HepG2 (cell line): Measurements from ENCODE around the gene AUP1. TPM values are rescaled to one million over a fixed set of nuclear protein-coding genes. Genes with fewer than 3 reads are reported as not detected.

Experiments used
- ATAC-seq: fragments of 200-7000 bp; cut with Tn5 transposase; 3 replicates; pipeline ENCODE4 v1.9.1; 2020; ENCODE audit warnings: mild to moderate bottlenecking, moderate library complexity
- BruUV-seq: library from RNA; stranded (reverse); fragments of 400-500 nt; replicated peaks from 2 replicates; lab custom pipeline; 2021; lab: Mats Ljungman, UMichigan
- CTCF ChIA-PET: fragments of 300-600 bp; formaldehyde crosslinking; extraction: SDS; loops from one replicate; lab custom pipeline; 2021; ENCODE audit warnings: low total read pairs, inconsistent platforms, low intra/inter-chr PET ratio; lab: Yijun Ruan, JAX
- POLR2A ChIA-PET: fragments of 350-600 bp; sonication (Branson Sonifier 250); formaldehyde crosslinking; loops from one replicate; lab custom pipeline; 2020; ENCODE audit warnings: antibody characterized with exemption, inconsistent platforms; lab: Yijun Ruan, JAX
- DNase-seq: peaks from one replicate; pipeline ENCODE4 v3.0.0-alpha.2; 2015; ENCODE audit warnings: low spot score
- FAIRE-seq: peaks from 3 replicates; lab custom pipeline; 2011; peaks lifted over from hg19 to GRCh38; lab: Jason Lieb, UNC
- H2AFZ ChIP-seq: one replicate; pipeline ENCODE4 v1.6.1; 2011; ENCODE audit warnings: low read length, inconsistent platforms
- H3K27ac ChIP-seq: fragments of 300-600 bp; 3 replicates; pipeline ENCODE4 v1.8.0; 2011; ENCODE audit warnings: mixed run types, mild to moderate bottlenecking, mixed read lengths, low read length, inconsistent platforms; ENCODE audit not compliant: insufficient read depth; ENCODE audit errors: extremely low read length
- H3K27me3 ChIP-seq, 2 experiments: fragments of 200-600 bp in 1 of 2; 2 replicates in 1 of 2; 3 replicates in 1 of 2; pipeline versions ENCODE4 v1.6.0 to v1.8.0; 2011; ENCODE audit warnings: low read length in 2 of 2, mild to moderate bottlenecking in 2 of 2, moderate library complexity in 2 of 2, inconsistent platforms in 1 of 2; ENCODE audit not compliant: insufficient read depth in 2 of 2, control insufficient read depth in 1 of 2
- H3K36me3 ChIP-seq, 2 experiments: fragments of 200-600 bp in 1 of 2; replicated peaks in 1 of 2; 2 replicates in 1 of 2; 3 replicates in 1 of 2; pipeline versions ENCODE4 v1.5.1 to v1.8.0; 2011; ENCODE audit warnings: low read length in 2 of 2, inconsistent platforms in 1 of 2; ENCODE audit not compliant: insufficient read depth in 2 of 2, control insufficient read depth in 1 of 2
- H3K4me1 ChIP-seq: 2 replicates; pipeline ENCODE4 v1.5.1; 2012; ENCODE audit warnings: low read length, inconsistent platforms; ENCODE audit not compliant: insufficient read depth
- H3K4me2 ChIP-seq: 2 replicates; pipeline ENCODE4 v1.6.0; 2011; ENCODE audit warnings: low read depth, low read length, inconsistent platforms
- H3K4me3 ChIP-seq, 3 experiments: fragments of 200-600 bp in 1 of 3; sonication (generic), shearing (Covaris generic) in 1 of 3; replicated peaks in 1 of 3; 2 replicates each; pipeline ENCODE4 v1.5.1; 2011 to 2016; ENCODE audit warnings: low read length in 3 of 3, inconsistent platforms in 2 of 3, low read depth in 2 of 3, mild to moderate bottlenecking in 2 of 3, control low read depth in 1 of 3, mixed read lengths in 1 of 3; ENCODE audit not compliant: insufficient read depth in 1 of 3
- H3K79me2 ChIP-seq: one replicate; pipeline ENCODE4 v1.6.1; 2011; ENCODE audit warnings: low read length, inconsistent platforms; ENCODE audit not compliant: insufficient read depth
- H3K9ac ChIP-seq: 2 replicates; pipeline ENCODE4 v1.6.0; 2011; ENCODE audit warnings: mild to moderate bottlenecking, low read depth, low read length, inconsistent platforms; ENCODE audit not compliant: insufficient read depth
- H3K9me3 ChIP-seq: 2 replicates; pipeline ENCODE4 v1.5.1; 2012; ENCODE audit warnings: mild to moderate bottlenecking, low read length
- H4K20me1 ChIP-seq: 2 replicates; pipeline ENCODE4 v1.6.0; 2011; ENCODE audit warnings: inconsistent platforms, mild to moderate bottlenecking, low read length, moderate library complexity; ENCODE audit not compliant: insufficient read depth
- CBX1 ChIP-seq: IDR thresholded peaks from one replicate; pipeline ENCODE4 v1.6.1; 2016; ENCODE audit warnings: antibody characterized with exemption, low read depth
- ELF1 ChIP-seq: sonication (generic); formaldehyde crosslinking; IDR thresholded peaks from 2 replicates; pipeline ENCODE4 v1.4.0; 2020; ENCODE audit warnings: missing genetic modification reagents
- ELF3 ChIP-seq: IDR thresholded peaks from 2 replicates; pipeline ENCODE4 v1.6.1; 2016; ENCODE audit warnings: missing genetic modification reagents, missing compliant biosample characterization
- EP300 ChIP-seq, 3 experiments: sonication (generic) in 1 of 3; formaldehyde crosslinking in 1 of 3; IDR thresholded peaks; 2 replicates each; pipeline versions ENCODE4 v1.5.1 to v1.6.1; 2011 to 2020; ENCODE audit warnings: low read depth in 2 of 3, low read length in 2 of 3, borderline replicate concordance in 1 of 3, improper control_type of control experiment in 1 of 3, mild to moderate bottlenecking in 1 of 3, missing genetic modification reagents in 1 of 3, moderate library complexity in 1 of 3
- GLI4 ChIP-seq: sonication (generic); formaldehyde crosslinking; IDR thresholded peaks from 2 replicates; pipeline ENCODE4 v1.5.1; 2020; ENCODE audit warnings: missing genetic modification reagents, mild to moderate bottlenecking, moderate library complexity, borderline replicate concordance
- HNRNPH1 ChIP-seq: fragments of 200-400 bp; formaldehyde crosslinking; optimal IDR thresholded peaks from 2 replicates; pipeline ENCODE3; 2017; ENCODE audit warnings: mild to moderate bottlenecking, low read depth, low read length
- MATR3 ChIP-seq: sonication (generic); formaldehyde crosslinking; IDR thresholded peaks from 2 replicates; pipeline ENCODE4 v1.4.0; 2020; ENCODE audit warnings: missing genetic modification reagents
- MXD3 ChIP-seq: IDR thresholded peaks from 2 replicates; pipeline ENCODE4 v1.6.1; 2016; ENCODE audit warnings: mild to moderate bottlenecking, missing biosample characterization, missing genetic modification reagents
- MZF1 ChIP-seq: sonication (generic); formaldehyde crosslinking; IDR thresholded peaks from 2 replicates; pipeline ENCODE4 v1.8.1; 2023; ENCODE audit warnings: mild to moderate bottlenecking, missing genetic modification reagents, borderline replicate concordance
- NFE2 ChIP-seq: sonication (generic); formaldehyde crosslinking; IDR thresholded peaks from 2 replicates; pipeline ENCODE4 v1.4.0; 2020; ENCODE audit warnings: missing genetic modification reagents
- NR2F2 ChIP-seq: IDR thresholded peaks from 2 replicates; pipeline ENCODE4 v1.6.1; 2012; ENCODE audit warnings: low read depth, inconsistent platforms, borderline replicate concordance
- PBX2 ChIP-seq: IDR thresholded peaks from 2 replicates; pipeline ENCODE4 v1.6.1; 2016; ENCODE audit warnings: control low read depth
- SETDB1 ChIP-seq: sonication (generic); formaldehyde crosslinking; IDR thresholded peaks from 2 replicates; pipeline ENCODE4 v1.5.1; 2020; ENCODE audit warnings: missing genetic modification reagents, mild to moderate bottlenecking, borderline replicate concordance
- TAF15 ChIP-seq: fragments of 200-400 bp; formaldehyde crosslinking; IDR thresholded peaks from one replicate; pipeline ENCODE4 v1.6.1; 2018; ENCODE audit warnings: mild to moderate bottlenecking, low read depth, low read length; ENCODE audit not compliant: poor library complexity, severe bottlenecking
- TBL1XR1 ChIP-seq: fragments of 150-350 bp; IDR thresholded peaks from 2 replicates; pipeline ENCODE4 v1.6.1; 2014; ENCODE audit warnings: borderline replicate concordance, low read length; ENCODE audit not compliant: partially characterized antibody
- U2AF2 ChIP-seq: fragments of 200-400 bp; formaldehyde crosslinking; IDR thresholded peaks from 2 replicates; pipeline ENCODE4 v1.6.1; 2017; ENCODE audit warnings: low read depth, mild to moderate bottlenecking, low read length
- ZFP82 ChIP-seq: sonication (generic); formaldehyde crosslinking; IDR thresholded peaks from 2 replicates; pipeline ENCODE4 v1.5.1; 2020; ENCODE audit warnings: mild to moderate bottlenecking, missing genetic modification reagents, borderline replicate concordance
- ZNF275 ChIP-seq: sonication (generic); formaldehyde crosslinking; IDR thresholded peaks from 2 replicates; pipeline ENCODE4 v1.8.0; 2022; ENCODE audit warnings: missing genetic modification reagents, mild to moderate bottlenecking, inconsistent platforms, borderline replicate concordance
- ZNF350 ChIP-seq: sonication (generic); formaldehyde crosslinking; IDR thresholded peaks from 2 replicates; pipeline ENCODE4 v1.4.0; 2020; ENCODE audit warnings: mild to moderate bottlenecking, low read depth, missing genetic modification reagents, borderline replicate concordance
- WGBS: methylation state at CpG from one replicate; pipeline ENCODE4 v1.1.6; 2017; ENCODE audit warnings: low lambda C conversion rate; 5-methylcytosine and 5-hydroxymethylcytosine counted together
- in situ Hi-C: cut with HindIII; loops from 2 replicates; pipeline ENCODE4 v1.10.0; 2017; ENCODE audit warnings: low pct_unique_long_range_greater_than_20kb; ENCODE audit not compliant: extremely low pct_ligation_motif_present
- intact Hi-C: fragments of 100-400 bp; cut with micrococcal nuclease; formaldehyde crosslinking; loops from one replicate; pipeline ENCODE4 v1.10.0; 2022; ENCODE audit not compliant: unreplicated experiment
- polyA plus RNA-seq, 8 experiments: library from polyadenylated mRNA; depleted of rRNA in 3 of 8; stranded (reverse) in 7 of 8; unstranded in 1 of 8; fragments of >200 nt; fragmentation: Illumina TruSeq in 4 of 8; extraction: Trizol in 4 of 8; gene quantifications; 2 replicates each; pipeline versions ENCODE4 v1.2.1 to v1.2.3, GENCODE V29; 2011 to 2016; ENCODE audit warnings: low read depth in 4 of 8, missing spikeins in 1 of 8, mixed read lengths in 1 of 8; ENCODE audit not compliant: insufficient read depth in 1 of 8
- total RNA-seq, 5 experiments: library from RNA; depleted of rRNA; stranded (reverse); fragments of >200 nt; fragmentation: Illumina TruSeq; extraction: Trizol; gene quantifications; 2 replicates each; pipeline ENCODE4 v1.2.3, GENCODE V29; 2016; ENCODE audit warnings: low read depth in 1 of 5

Gene AUP1
- total and polyA plus RNA-seq, 2 of the 13 experiments (the other 11 are each of a cell fraction or from before 2014, with no cell fraction given), result 174 to 267 TPM

- TF ChIP-seq PBX2 (no peak), NFE2 (CRISPR knock-in tag) (no peak), NR2F2 (no peak), CBX1 (no peak), U2AF2 (no peak), MZF1 (CRISPR knock-in tag) (no peak), HNRNPH1 (no peak), ELF1 (CRISPR knock-in tag) (no peak), GLI4 (CRISPR knock-in tag) (no peak), TBL1XR1 (no peak), ZFP82 (CRISPR knock-in tag) (no peak), ZNF350 (CRISPR knock-in tag) (no peak), SETDB1 (CRISPR knock-in tag) (no peak), EP300 (IDR thresholded peaks at IDR 0.05; ENCODE audit: low read depth in 2 of 2, low read length in 2 of 2) (no peak), EP300 (CRISPR knock-in tag; IDR thresholded peaks at IDR 0.05; ENCODE audit: borderline replicate concordance) (no peak), ZNF275 (CRISPR knock-in tag) (no peak), MXD3 (CRISPR knock-in tag) (no peak), TAF15 (no peak), ELF3 (CRISPR knock-in tag) (no peak), MATR3 (CRISPR knock-in tag) (no peak)
- TF ChIP-seq, all 625 proteins: peak for 0
- no peaks in the 10 kb centered on the region for H3K36me3 ChIP-seq
- H3K4me3 ChIP-seq, result no peak overlapping the region
- no peaks in the 10 kb centered on the region for H3K79me2 ChIP-seq
- peaks cover 0 to 27% of the 10 kb centered on the region in 2 experiments; a peak in 4 of 5 replicates for H3K27me3 ChIP-seq
- BruUV-seq, result no TSS peak
- no peak overlapping the region for H3K4me2 ChIP-seq
- H3K9me3 ChIP-seq, result no peaks in the 10 kb centered on the region
- POLR2A ChIA-PET, result interaction anchor here (2.1 kb wide), 1 partner anchor 46 kb away, joined by 7 read pairs; the partner anchor contains the start of genes AUP1 and HTRA2
- H3K4me1 ChIP-seq, result peaks cover 12% of the 10 kb centered on the region
- no peak overlapping the region for H3K9ac ChIP-seq
- CTCF ChIA-PET, result no interaction called here
- intact Hi-C loops (no loop called here), in situ Hi-C loops (no loop called here)
- H2AFZ ChIP-seq, result no peak overlapping the region
- DNase-seq (no peak), FAIRE-seq (no peak), ATAC-seq (no peak)
- no peaks in the 10 kb centered on the region for H4K20me1 ChIP-seq
- WGBS, result 48% methylated on average over 4 of the region's 4 CpGs
- H3K27ac ChIP-seq, result no peak overlapping the region
Observed at GRCh38 chr2:74575320-74575719, 45.8 kb upstream of the AUP1 start.
